CD4-positive, alpha-beta T cell treated with Interferon gamma for 1 hour (primary cell): Measurements from ENCODE around the gene AKR1C1.
"Not testable (repeated sequence)": the region's sequence is repeated elsewhere in the genome, so short reads cannot be mapped to it uniquely, and the experiment has no call there.

Source experiments
- DNase-seq: peaks from one replicate; pipeline ENCODE4 v3.0.0-alpha.2; 2020

Gene AKR1C1

GRCh38 chr10:5019770-5020612 lies 56.8 kb downstream of the AKR1C1 start:
- DNase-seq = not testable (repeated sequence)

- not testable (repeated sequence) for DNase-seq
Observed at GRCh38 chr10:5021624-5022290, 58.5 kb downstream of the AKR1C1 start.

DNA sequence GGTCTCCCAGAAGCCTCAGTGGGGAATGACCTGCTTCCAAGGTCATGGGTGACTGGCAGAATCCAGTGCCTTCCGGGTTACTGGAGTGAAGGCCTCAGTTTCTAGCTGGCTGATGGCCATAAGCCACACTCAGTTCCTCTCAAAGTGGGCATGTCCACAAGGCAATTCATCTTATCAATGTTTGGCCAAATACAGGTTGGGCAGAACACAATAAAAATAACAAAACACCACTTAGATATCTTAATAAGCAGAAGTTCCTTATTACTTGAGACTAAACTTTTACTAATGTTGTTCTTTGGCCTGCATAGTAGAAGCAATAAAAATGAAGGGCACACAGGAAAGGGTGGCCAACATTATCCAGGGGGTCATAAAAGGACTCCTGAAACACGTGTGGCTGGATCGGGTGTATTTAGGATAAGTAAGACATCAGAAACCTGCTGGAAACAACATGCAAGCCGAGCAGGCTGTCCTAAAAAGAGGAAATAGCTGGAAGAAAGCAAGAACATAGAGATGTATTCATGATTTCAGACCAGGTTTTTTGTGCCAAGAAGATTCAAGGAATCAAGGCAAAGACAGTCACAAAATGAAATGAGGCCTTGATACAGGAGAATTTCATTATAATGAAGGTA lies 60.1 kb downstream of the AKR1C1 start:
- no peak for DNase-seq

DNA sequence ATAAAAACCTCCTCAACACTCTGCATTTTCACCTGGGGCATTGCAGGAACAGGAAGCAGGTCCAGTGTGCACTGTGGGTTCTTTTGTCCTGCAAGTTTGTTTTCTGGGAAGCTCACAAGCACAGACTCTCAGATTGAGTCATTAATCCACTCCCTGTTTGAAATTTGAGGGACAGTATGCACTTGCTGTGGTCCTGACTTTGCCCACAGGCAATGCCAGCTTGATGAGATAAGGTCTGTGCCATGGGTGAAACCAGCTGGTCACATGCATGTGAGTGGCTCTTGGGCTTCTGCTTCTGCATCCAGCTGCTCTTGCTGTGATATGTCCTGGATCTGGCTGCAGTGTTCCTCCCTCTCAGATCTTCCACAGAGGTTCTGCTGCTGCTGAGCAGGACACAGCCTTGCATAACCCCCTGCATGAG lies 62.3 kb downstream of the AKR1C1 start:
- not testable (repeated sequence) for DNase-seq

GRCh38 chr10:5030989-5031388 lies 67.8 kb downstream of the AKR1C1 start:
- no peak for DNase-seq

DNA sequence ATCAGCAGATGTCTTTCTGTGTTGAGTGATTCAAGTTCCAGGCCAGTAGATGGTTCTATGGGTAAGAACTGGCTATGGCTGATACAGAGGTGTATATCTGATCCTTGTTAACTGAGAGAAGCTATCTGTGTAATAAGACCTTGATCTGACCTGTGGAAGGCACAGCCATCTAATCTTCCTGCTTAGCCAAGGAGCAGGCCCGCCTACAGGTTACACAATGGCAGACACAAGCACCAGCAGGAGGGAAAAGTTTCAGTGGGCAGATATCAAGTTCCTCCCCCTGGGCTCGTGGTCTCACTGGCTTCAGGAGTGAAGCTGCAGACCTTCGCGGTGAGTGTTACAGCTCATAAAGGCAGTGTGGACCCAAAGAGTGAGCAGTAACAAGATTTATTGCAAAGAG lies 68.4 kb downstream of the AKR1C1 start:
- DNase-seq = not testable (repeated sequence)

DNA sequence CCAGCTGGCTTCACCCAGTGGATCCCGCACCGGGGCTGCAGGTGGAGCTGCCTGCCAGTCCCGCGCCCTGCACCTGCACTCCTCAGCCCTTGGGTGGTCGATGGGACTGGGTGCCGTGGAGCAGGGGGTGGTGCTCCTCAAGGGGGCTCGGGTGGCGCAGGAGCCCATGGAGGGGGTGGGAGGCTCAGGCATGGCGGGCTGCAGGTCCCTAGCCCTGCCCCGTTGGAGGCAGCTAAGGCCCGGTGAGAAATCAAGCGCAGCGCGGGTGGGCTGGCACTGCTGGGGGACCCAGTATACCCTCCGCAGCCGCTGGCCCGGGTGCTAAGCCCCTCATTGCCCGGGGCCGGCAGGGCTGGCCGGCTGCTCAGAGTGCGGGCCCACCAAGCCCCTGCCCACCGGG lies 69.2 kb downstream of the AKR1C1 start:
- not testable (repeated sequence) for DNase-seq
